HPDE6-E6E7 (cell line): ENCODE measurements around the gene TUBGCP6.

ENCODE experiments used
- DNase-seq: peaks from one replicate; pipeline ENCODE4 v3.0.0; 2011; ENCODE audit warnings: missing footprints; ENCODE audit errors: extremely low spot score

TUBGCP6 gene

GRCh38 chr22:50180727-50181521 lies 63.9 kb downstream of the TUBGCP6 start:
- no peak for DNase-seq

- DNase-seq: no peak
Observed at GRCh38 chr22:50179937-50180726, 64.7 kb downstream of the TUBGCP6 start.

GRCh38 chr22:50178871-50179869 lies 65.7 kb downstream of the TUBGCP6 start:
- no peak for DNase-seq

- no peak for DNase-seq
Observed at GRCh38 chr22:50178471-50178864, 66.4 kb downstream of the TUBGCP6 start.

- no peak for DNase-seq
Observed at GRCh38 chr22:50177537-50178470, 67.0 kb downstream of the TUBGCP6 start.

- no peak for DNase-seq
Observed at GRCh38 chr22:50176850-50177536, 67.8 kb downstream of the TUBGCP6 start.

- no peak for DNase-seq
Observed at GRCh38 chr22:50175921-50176849, 68.6 kb downstream of the TUBGCP6 start.

GRCh38 chr22:50175191-50175461 lies 69.7 kb downstream of the TUBGCP6 start:
- DNase-seq: no peak

- no peak for DNase-seq
Observed at GRCh38 chr22:50174382-50175190, 70.2 kb downstream of the TUBGCP6 start.

- no peak for DNase-seq
Observed at GRCh38 chr22:50173983-50174355, 70.9 kb downstream of the TUBGCP6 start.

- DNase-seq: no peak
Observed at GRCh38 chr22:50173311-50173982, 71.4 kb downstream of the TUBGCP6 start.

GRCh38 chr22:50171965-50172421 lies 72.8 kb downstream of the TUBGCP6 start:
- no peak for DNase-seq

GRCh38 chr22:50171319-50171964 lies 73.4 kb downstream of the TUBGCP6 start:
- no peak for DNase-seq

GRCh38 chr22:50170453-50171318 lies 74.1 kb downstream of the TUBGCP6 start, which contains the start of gene PANX2:
TSS of gene PANX2 (plus strand) at chr22:50170731. CDS start at chr22:50170731, 0 bp downstream.
- no peak for DNase-seq

- no peak for DNase-seq
Observed at GRCh38 chr22:50169774-50170341, 75.0 kb downstream of the TUBGCP6 start.
